Activated naive CD4-positive, alpha-beta T cell treated with anti-CD3 and anti-CD28 coated beads, Interleukin-2, amount 50 U/mL, for 24 hours (primary cell): ENCODE results near the gene CDK2.

Experiments
- H3K27ac Mint-ChIP-seq: one replicate; pipeline ENCODE4 v1.8.0; 2021; ENCODE audit warnings: mild to moderate bottlenecking, mixed read lengths
- H3K27me3 Mint-ChIP-seq: one replicate; pipeline ENCODE4 v1.8.0; 2021; ENCODE audit warnings: mixed read lengths
- H3K36me3 Mint-ChIP-seq: one replicate; pipeline ENCODE4 v1.8.0; 2021; ENCODE audit warnings: mixed read lengths
- H3K4me1 Mint-ChIP-seq: one replicate; pipeline ENCODE4 v1.8.0; 2021; ENCODE audit warnings: mixed read lengths
- H3K4me3 Mint-ChIP-seq: one replicate; pipeline ENCODE4 v1.8.0; 2021; ENCODE audit warnings: mild to moderate bottlenecking, mixed read lengths
- H3K9me3 Mint-ChIP-seq: one replicate; pipeline ENCODE4 v1.8.0; 2021; ENCODE audit warnings: mixed read lengths

Gene CDK2

GRCh38 chr12:56011509-56012090, 45.0 kb downstream of the CDK2 start:
- Mint-ChIP-seq H3K36me3 (no peaks in the 10 kb centered on the region), H3K27ac (no peak overlapping the region), H3K27me3 (no peaks in the 10 kb centered on the region), H3K9me3 (no peaks in the 10 kb centered on the region), H3K4me1 (peaks cover 15% of the 10 kb centered on the region), H3K4me3 (no peak overlapping the region)

DNA sequence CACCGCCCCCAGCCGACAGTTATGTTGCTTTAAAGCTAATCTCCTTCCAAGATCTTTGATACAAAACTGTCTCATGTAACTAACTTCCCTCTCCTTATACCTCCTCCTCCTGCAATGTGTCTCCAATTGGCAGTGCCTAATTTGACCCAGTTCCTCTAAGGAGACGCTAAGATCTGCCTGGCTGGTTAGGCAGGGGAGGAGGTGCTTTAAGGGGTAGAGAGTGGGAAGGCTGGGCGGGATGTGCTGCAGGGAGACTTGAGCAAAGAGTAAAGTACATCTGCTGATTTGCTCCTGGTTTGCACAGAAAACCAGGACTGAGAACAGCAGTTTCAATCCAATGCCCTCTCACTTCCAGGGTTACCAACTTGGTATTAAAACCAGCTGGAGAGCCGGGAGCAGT, 46.9 kb downstream of the CDK2 start:
- Mint-ChIP-seq H3K27me3 (no peaks in the 10 kb centered on the region), H3K4me3 (no peak overlapping the region), H3K4me1 (peaks cover 5% of the 10 kb centered on the region), H3K36me3 (peaks cover 3% of the 10 kb centered on the region), H3K9me3 (no peaks in the 10 kb centered on the region), H3K27ac (no peak overlapping the region)

GRCh38 chr12:56014205-56014604, 47.6 kb downstream of the CDK2 start:
- no peak overlapping the region for H3K4me3 Mint-ChIP-seq
- H3K27ac Mint-ChIP-seq: no peak overlapping the region
- H3K27me3 Mint-ChIP-seq: no peaks in the 10 kb centered on the region
- H3K36me3 Mint-ChIP-seq: peaks cover 3% of the 10 kb centered on the region
- H3K9me3 Mint-ChIP-seq: no peaks in the 10 kb centered on the region
- peaks cover under 1% of the 10 kb centered on the region for H3K4me1 Mint-ChIP-seq

DNA sequence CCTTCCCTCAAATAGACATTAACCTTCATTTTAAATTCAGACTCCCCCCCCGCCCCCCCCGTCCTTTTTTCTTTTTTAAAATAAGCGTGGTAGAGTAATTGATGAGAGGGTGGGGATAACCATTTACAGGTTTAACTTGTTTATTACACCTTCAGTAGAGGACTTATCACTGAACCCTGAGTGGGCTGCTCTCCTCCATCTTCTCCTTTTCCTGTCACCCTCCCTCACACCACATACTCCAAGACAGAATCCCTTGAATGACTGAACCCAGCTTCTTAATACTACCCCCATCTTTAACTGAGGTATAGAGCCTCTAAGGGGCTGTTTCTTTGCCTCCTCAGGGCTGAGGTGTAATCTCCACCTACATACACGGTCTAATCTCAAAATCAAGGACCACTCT, 50.6 kb downstream of the CDK2 start:
- H3K27me3 Mint-ChIP-seq: no peaks in the 10 kb centered on the region
- peaks cover 3% of the 10 kb centered on the region for H3K36me3 Mint-ChIP-seq
- peaks cover 22% of the 10 kb centered on the region for H3K4me1 Mint-ChIP-seq

DNA sequence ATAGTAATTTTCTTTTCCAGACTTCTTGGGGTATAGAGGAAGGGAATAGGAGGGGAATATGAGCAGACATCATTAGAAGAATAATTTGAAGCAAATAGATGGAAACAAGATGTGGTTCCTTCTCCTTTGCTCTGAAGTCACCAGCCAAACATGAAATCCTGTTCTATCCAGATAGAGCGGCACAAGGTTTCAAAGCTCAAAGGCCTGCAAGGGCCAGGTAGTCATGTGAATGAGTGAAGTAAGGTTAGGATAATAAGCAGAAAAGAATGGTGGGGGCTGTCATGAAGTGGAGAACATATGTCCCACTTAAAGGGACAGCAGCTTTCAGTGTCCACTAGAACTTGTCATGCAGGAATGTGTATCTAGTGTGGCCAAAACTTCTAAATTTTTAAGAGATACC, 51.7 kb downstream of the CDK2 start:
- no peak overlapping the region for H3K27ac Mint-ChIP-seq
- H3K9me3 Mint-ChIP-seq: no peaks in the 10 kb centered on the region
- H3K4me3 Mint-ChIP-seq: no peak overlapping the region
- H3K4me1 Mint-ChIP-seq: peaks cover 24% of the 10 kb centered on the region
- H3K36me3 Mint-ChIP-seq: peaks cover 3% of the 10 kb centered on the region
- H3K27me3 Mint-ChIP-seq: no peaks in the 10 kb centered on the region

More for the DNA sequence above, 50.6 kb downstream of the CDK2 start:
- Mint-ChIP-seq H3K9me3 (no peaks in the 10 kb centered on the region), H3K27ac (no peak overlapping the region), H3K4me3 (no peak overlapping the region)

- Mint-ChIP-seq H3K4me1 (peaks cover 24% of the 10 kb centered on the region), H3K36me3 (peaks cover 3% of the 10 kb centered on the region), H3K9me3 (no peaks in the 10 kb centered on the region), H3K27me3 (no peaks in the 10 kb centered on the region), H3K4me3 (peak within 1 kb of the TSS; percentile 90), H3K27ac (peak within 1 kb of the TSS; percentile 84)
Measured at GRCh38 chr12:56020423-56021184, 54.0 kb downstream of the CDK2 start, which contains the start of gene IKZF4. IKZF4 (plus strand) TSS chr12:56021043; CDS start chr12:56021494, 451 bp downstream.

DNA sequence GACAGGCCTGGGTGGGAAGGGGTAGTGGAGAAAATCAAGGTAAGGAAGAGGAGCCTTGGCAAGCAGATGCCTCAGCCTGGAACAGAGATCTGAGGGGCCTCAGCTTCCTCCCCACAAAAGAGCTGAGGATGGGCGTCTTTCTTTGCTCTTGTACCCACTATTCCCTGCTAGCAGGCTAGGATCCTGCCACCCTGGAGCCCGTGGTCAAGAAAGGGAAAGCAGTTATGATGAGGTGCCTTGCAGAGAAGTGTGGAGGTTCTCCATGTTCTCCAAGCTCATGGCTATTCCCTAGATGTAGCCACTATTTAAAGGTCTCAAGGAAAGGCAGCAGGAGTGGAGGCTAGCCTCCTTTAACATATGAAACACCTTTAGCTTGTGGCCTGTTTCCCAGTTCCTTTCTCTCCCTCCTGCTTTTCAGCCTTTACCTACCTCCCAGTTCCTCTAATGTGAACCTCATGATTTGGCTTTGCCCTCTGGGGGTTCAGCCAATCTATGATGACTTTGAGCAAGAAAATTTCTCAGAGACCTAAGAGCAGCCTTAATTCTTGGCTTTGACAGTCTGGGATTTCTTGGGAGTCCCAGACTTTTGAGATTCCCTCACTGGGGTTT, 55.4 kb downstream of the CDK2 start:
- no peaks in the 10 kb centered on the region for H3K27me3 Mint-ChIP-seq
- H3K4me1 Mint-ChIP-seq: peaks cover 24% of the 10 kb centered on the region
- peaks cover 3% of the 10 kb centered on the region for H3K36me3 Mint-ChIP-seq
- peak overlapping the region; percentile 84 for H3K27ac Mint-ChIP-seq
- no peaks in the 10 kb centered on the region for H3K9me3 Mint-ChIP-seq
- peak overlapping the region; percentile 90 for H3K4me3 Mint-ChIP-seq
